Neural progenitor cell (in vitro differentiated cells): ENCODE measurements around the gene LIN54. TPM values are rescaled to one million over a fixed set of nuclear protein-coding genes. Genes with fewer than 3 reads are reported as not detected.
"Not testable (repeated sequence)": the region's sequence is repeated elsewhere in the genome, so short reads cannot be mapped to it uniquely, and the experiment has no call there.

ENCODE experiments used
- DNase-seq: peaks from one replicate; pipeline ENCODE4 v3.0.0-alpha.2; 2016; ENCODE audit warnings: low spot score
- H2AFZ ChIP-seq: fragments of 200-600 bp; sonication (generic); replicated peaks from 2 replicates; pipeline ENCODE4 v1.6.1; 2016; ENCODE audit warnings: antibody characterized with exemption
- H3F3A ChIP-seq: fragments of 200-600 bp; sonication (generic); 2 replicates; pipeline ENCODE4 v1.6.1; 2016; ENCODE audit warnings: antibody characterized with exemption, low read depth
- H3K27ac ChIP-seq: fragments of 200-600 bp; sonication (generic); 2 replicates; pipeline ENCODE4 v1.5.1; 2016; ENCODE audit warnings: mild to moderate bottlenecking
- H3K27me3 ChIP-seq: fragments of 200-600 bp; sonication (generic); 2 replicates; pipeline ENCODE4 v1.6.1; 2016; ENCODE audit warnings: mild to moderate bottlenecking, moderate library complexity
- H3K36me3 ChIP-seq: fragments of 200-600 bp; sonication (generic); 2 replicates; pipeline ENCODE4 v1.5.1; 2016
- H3K4me1 ChIP-seq: fragments of 200-600 bp; sonication (generic); 2 replicates; pipeline ENCODE4 v1.6.1; 2016; ENCODE audit warnings: mixed run types
- H3K4me2 ChIP-seq: fragments of 200-600 bp; sonication (generic); 2 replicates; pipeline ENCODE4 v1.6.1; 2016
- H3K4me3 ChIP-seq: fragments of 200-600 bp; sonication (generic); 2 replicates; pipeline ENCODE4 v1.5.1; 2016
- H3K79me2 ChIP-seq: fragments of 200-600 bp; sonication (generic); 2 replicates; pipeline ENCODE4 v1.6.1; 2016; ENCODE audit warnings: low read depth
- H3K9ac ChIP-seq: fragments of 200-600 bp; sonication (generic); 2 replicates; pipeline ENCODE4 v1.6.1; 2016
- H3K9me3 ChIP-seq: fragments of 200-600 bp; sonication (generic); 2 replicates; pipeline ENCODE4 v1.5.1; 2016; ENCODE audit warnings: low read depth
- H4K20me1 ChIP-seq: fragments of 200-600 bp; sonication (generic); 2 replicates; pipeline ENCODE4 v1.6.1; 2016; ENCODE audit warnings: low read depth
- H3K27ac Mint-ChIP-seq: 3 replicates; pipeline ENCODE4 v1.8.0; 2021; ENCODE audit warnings: mixed read lengths
- H3K27me3 Mint-ChIP-seq: 2 replicates; pipeline ENCODE4 v1.8.0; 2022; ENCODE audit warnings: low read depth, mild to moderate bottlenecking, inconsistent platforms, moderate library complexity, mixed read lengths; ENCODE audit not compliant: insufficient read depth
- H3K36me3 Mint-ChIP-seq: 3 replicates; pipeline ENCODE4 v1.8.0; 2021; ENCODE audit warnings: mixed read lengths
- H3K4me1 Mint-ChIP-seq: 3 replicates; pipeline ENCODE4 v1.8.0; 2021; ENCODE audit warnings: mixed read lengths
- H3K4me3 Mint-ChIP-seq: 3 replicates; pipeline ENCODE4 v1.8.0; 2021; ENCODE audit warnings: mild to moderate bottlenecking, moderate library complexity, mixed read lengths
- H3K9me3 Mint-ChIP-seq: 3 replicates; pipeline ENCODE4 v1.8.0; 2020; ENCODE audit warnings: mixed read lengths
- EZH2 ChIP-seq: fragments of 200-600 bp; sonication (generic); IDR thresholded peaks from 2 replicates; pipeline ENCODE4 v1.6.1; 2017; ENCODE audit warnings: antibody characterized with exemption, mild to moderate bottlenecking, moderate library complexity
- EZH2phosphoT487 ChIP-seq: fragments of 200-600 bp; sonication (generic); IDR thresholded peaks from 2 replicates; pipeline ENCODE4 v1.6.1; 2017; ENCODE audit warnings: antibody characterized with exemption
- total RNA-seq: library from RNA; depleted of rRNA; stranded (reverse); fragments of >200 nt; gene quantifications from 2 replicates; pipeline ENCODE4 v1.2.3, GENCODE V29; 2015; ENCODE audit warnings: low replicate concordance
- TF ChIP-seq, protein P1 (sequence below): fragments of 200-600 bp; sonication (generic); IDR thresholded peaks from 2 replicates; pipeline ENCODE4 v1.5.1; 2017; ENCODE audit warnings: antibody characterized with exemption, mild to moderate bottlenecking

Gene LIN54
- 18.1 and 27.4 TPM in 2 replicates for total RNA-seq

DNA sequence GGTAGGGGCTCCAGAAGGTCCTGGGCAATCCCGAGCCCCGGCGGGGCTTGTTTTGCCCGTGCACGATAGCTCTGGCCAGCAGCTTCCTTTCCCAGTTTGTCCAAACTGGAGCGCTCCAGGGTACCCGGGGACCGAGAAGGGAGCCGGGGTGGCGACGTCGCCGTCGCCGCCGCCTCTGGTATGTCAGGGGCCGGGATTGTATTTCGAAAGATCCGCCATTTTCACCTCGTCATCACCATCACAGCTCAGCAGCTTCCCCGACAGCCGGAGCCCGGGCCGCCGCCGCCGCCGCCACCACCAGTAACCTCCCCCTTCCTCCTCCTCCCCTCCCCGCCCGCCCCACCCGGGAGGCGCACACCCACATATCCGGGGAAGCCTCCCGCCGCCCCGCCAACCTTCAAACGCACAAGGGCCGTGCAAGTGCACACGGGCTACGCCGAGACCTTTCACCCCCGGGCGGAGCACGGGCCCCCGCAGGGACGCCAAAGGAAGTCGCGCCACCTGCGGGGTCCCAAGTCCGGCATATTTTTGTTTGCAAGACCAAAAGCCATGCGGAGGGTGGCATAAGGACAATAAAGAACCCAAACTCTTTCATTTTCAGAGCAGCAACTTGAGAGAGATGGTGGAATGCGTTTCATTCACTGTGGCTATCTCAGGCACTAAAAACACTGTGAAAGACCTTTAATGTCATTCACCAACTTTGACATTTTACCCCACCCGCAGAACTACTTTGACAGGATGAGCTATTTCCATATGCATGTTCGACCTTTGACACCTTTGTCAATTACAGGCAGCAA, at the start of gene LIN54:
Gene LIN54, minus strand, starts transcription at position 302 of the 797 bp plus-strand sequence. CDS start 25,979 bp downstream, outside the sequence.
- H3K9me3 ChIP-seq = no peaks in the 10 kb centered on the region
- Mint-ChIP-seq H3K36me3 (peaks cover 7% of the 10 kb centered on the region), H3K9me3 (no peaks in the 10 kb centered on the region), H3K27me3 (peaks cover 3% of the 10 kb centered on the region), H3K4me1 (peaks cover 29% of the 10 kb centered on the region), H3K27ac (peak within 1 kb of the TSS; percentile 93), H3K4me3 (peak within 1 kb of the TSS; percentile 94)
- peak within 1 kb of the TSS; percentile 88 for H3K4me3 ChIP-seq
- H3K4me2 ChIP-seq = peak within 1 kb of the TSS; percentile 87
- no peaks in the 10 kb centered on the region for H4K20me1 ChIP-seq
- H3K27ac ChIP-seq = peak within 1 kb of the TSS; percentile 53
- H3K36me3 ChIP-seq = no peaks in the 10 kb centered on the region
- H3K27me3 ChIP-seq = peaks cover 15% of the 10 kb centered on the region
- peaks cover 53% of the 10 kb centered on the region for H3K79me2 ChIP-seq
- peak within 1 kb of the TSS; percentile 86 for H2AFZ ChIP-seq
- H3K9ac ChIP-seq = peak within 1 kb of the TSS; percentile 79
- no peak for TF ChIP-seq EZH2
- TF ChIP-seq EZH2phosphoT487 = no peak
- TF ChIP-seq, protein P1, sequence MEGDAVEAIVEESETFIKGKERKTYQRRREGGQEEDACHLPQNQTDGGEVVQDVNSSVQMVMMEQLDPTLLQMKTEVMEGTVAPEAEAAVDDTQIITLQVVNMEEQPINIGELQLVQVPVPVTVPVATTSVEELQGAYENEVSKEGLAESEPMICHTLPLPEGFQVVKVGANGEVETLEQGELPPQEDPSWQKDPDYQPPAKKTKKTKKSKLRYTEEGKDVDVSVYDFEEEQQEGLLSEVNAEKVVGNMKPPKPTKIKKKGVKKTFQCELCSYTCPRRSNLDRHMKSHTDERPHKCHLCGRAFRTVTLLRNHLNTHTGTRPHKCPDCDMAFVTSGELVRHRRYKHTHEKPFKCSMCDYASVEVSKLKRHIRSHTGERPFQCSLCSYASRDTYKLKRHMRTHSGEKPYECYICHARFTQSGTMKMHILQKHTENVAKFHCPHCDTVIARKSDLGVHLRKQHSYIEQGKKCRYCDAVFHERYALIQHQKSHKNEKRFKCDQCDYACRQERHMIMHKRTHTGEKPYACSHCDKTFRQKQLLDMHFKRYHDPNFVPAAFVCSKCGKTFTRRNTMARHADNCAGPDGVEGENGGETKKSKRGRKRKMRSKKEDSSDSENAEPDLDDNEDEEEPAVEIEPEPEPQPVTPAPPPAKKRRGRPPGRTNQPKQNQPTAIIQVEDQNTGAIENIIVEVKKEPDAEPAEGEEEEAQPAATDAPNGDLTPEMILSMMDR = no peak
- peaks cover 26% of the 10 kb centered on the region for H3K4me1 ChIP-seq
- peak; percentile 82 for DNase-seq
- H3F3A ChIP-seq = peaks cover 13% of the 10 kb centered on the region

DNA sequence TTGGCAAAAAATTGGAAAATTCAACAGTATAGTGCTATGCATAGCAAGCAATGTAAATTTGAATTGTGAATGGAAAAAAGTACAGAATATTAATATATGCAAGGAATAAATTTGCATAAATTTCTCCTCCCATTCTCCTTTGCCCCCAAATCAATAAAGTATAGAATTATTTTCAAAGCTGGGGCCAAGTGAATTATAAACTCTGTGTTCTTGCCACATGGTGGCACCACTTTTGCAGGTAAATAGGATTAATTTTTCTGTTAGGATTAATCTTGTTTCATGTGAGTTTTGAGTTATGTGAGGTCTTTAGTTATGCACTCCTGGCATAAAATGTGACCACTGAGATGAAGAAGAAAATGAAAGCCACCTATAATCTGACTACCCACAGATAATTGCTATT, 44.3 kb upstream of the LIN54 start:
- Histone ChIP-seq H3K27me3 (no peaks in the 10 kb centered on the region), H3K9me3 (no peaks in the 10 kb centered on the region), H3K4me2 (no peak overlapping the region), H3K36me3 (peaks cover 21% of the 10 kb centered on the region), H3K4me3 (no peak overlapping the region), H4K20me1 (no peaks in the 10 kb centered on the region), H3K9ac (no peak overlapping the region), H2AFZ (no peak overlapping the region), H3K4me1 (no peaks in the 10 kb centered on the region), H3K79me2 (no peaks in the 10 kb centered on the region), H3K27ac (no peak overlapping the region), H3F3A (no peaks in the 10 kb centered on the region)
- Mint-ChIP-seq H3K27ac (no peak overlapping the region), H3K27me3 (peaks cover 3% of the 10 kb centered on the region), H3K4me3 (no peak overlapping the region), H3K9me3 (no peaks in the 10 kb centered on the region), H3K36me3 (peaks cover 24% of the 10 kb centered on the region), H3K4me1 (no peaks in the 10 kb centered on the region)
- DNase-seq = no peak
- TF ChIP-seq EZH2 = no peak
- TF ChIP-seq EZH2phosphoT487 = no peak
- TF ChIP-seq, protein P1 = no peak

DNA sequence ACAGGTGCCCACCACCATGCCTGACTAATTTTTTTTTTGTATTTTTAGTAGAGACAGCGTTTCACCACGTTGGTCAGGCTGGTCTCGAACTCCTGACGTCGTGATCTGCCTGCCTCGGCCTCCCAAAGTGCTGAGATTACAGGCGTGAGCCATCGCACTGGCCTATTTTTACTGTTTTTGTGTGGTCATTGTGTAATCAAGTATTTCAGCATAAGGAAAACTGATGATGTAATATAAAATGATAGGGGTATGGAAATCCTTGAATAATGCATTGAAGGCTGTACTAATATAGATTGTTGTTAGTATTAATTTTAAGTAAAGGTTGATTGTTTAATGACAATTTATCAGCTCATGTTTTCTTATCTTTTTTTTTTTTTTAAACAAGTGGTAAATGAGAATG, 38.2 kb upstream of the LIN54 start:
- H3K27me3 ChIP-seq, H3K79me2 ChIP-seq, H3K27ac ChIP-seq, H3K9me3 ChIP-seq, H3K36me3 ChIP-seq, H3K27me3 Mint-ChIP-seq, H3K9me3 Mint-ChIP-seq, H3K4me3 Mint-ChIP-seq, DNase-seq, H3F3A ChIP-seq, H3K4me1 Mint-ChIP-seq, H4K20me1 ChIP-seq, H2AFZ ChIP-seq, H3K4me2 ChIP-seq, H3K4me1 ChIP-seq, H3K27ac Mint-ChIP-seq, H3K4me3 ChIP-seq, H3K9ac ChIP-seq: not testable (repeated sequence)
- H3K36me3 Mint-ChIP-seq = peaks cover 22% of the 10 kb centered on the region
